IPS DF 6.9 (cell line): Measurements from ENCODE around the gene BMPER.

Experiments
- DNase-seq: peaks from one replicate; pipeline ENCODE4 v3.0.0-alpha.2; 2013; ENCODE audit warnings: low read depth, low spot score
- H3K27ac ChIP-seq: one replicate; pipeline ENCODE4 v1.5.1; 2013; ENCODE audit warnings: low read length, control low read depth
- H3K27me3 ChIP-seq: 2 replicates; pipeline ENCODE4 v1.6.1; 2013; ENCODE audit warnings: mild to moderate bottlenecking, low read length; ENCODE audit not compliant: control insufficient read depth, insufficient read depth
- H3K36me3 ChIP-seq: 2 replicates; pipeline ENCODE4 v1.6.1; 2013; ENCODE audit warnings: low read length; ENCODE audit not compliant: control insufficient read depth, insufficient read depth
- H3K4me1 ChIP-seq: 2 replicates; pipeline ENCODE4 v1.6.1; 2013; ENCODE audit warnings: low read length; ENCODE audit not compliant: control insufficient read depth, insufficient read depth
- H3K4me3 ChIP-seq: 2 replicates; pipeline ENCODE4 v1.5.1; 2013; ENCODE audit warnings: mild to moderate bottlenecking, low read length
- H3K9me3 ChIP-seq: 2 replicates; pipeline ENCODE4 v1.6.1; 2013; ENCODE audit warnings: low read length, inconsistent platforms; ENCODE audit not compliant: control insufficient read depth, insufficient read depth
- WGBS: extraction: QIAGEN DNeasy Blood & Tissue Kit; methylation state at CpG from one replicate; pipeline ENCODE4 v1.1.7; 2013; ENCODE audit warnings: mixed read lengths, missing lambda C conversion rate; ENCODE audit not compliant: insufficient read length, insufficient coverage; 5-methylcytosine and 5-hydroxymethylcytosine counted together

The BMPER gene

DNA sequence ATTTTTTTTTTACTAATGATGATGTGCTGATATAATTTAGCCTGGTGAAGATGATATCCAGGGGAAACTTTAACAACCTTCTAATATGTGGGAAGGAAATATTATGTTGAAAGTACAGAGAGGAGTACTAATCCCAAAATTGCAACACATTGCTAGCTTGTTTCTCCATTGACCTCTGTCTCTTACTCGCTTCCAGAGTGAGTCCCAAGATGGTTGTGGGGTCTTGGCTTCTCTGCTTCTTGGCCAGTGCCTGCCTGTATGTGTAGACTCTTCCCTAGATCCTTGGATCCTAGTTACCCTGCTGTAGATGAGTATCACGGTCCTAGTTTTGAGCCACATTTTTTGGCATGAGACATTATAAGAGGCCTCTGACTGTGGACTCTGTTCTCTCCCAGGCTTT, 17.5 kb downstream of the BMPER start:
- H3K27me3 ChIP-seq = no peaks in the 10 kb centered on the region
- DNase-seq = no peak
- H3K4me3 ChIP-seq = no peak overlapping the region
- H3K36me3 ChIP-seq = no peaks in the 10 kb centered on the region
- H3K4me1 ChIP-seq = peaks cover 1% of the 10 kb centered on the region
- no peak overlapping the region for H3K27ac ChIP-seq
- H3K9me3 ChIP-seq = no peaks in the 10 kb centered on the region
- no CpG with 5 or more reads among the region's 2 CpGs for WGBS

DNA sequence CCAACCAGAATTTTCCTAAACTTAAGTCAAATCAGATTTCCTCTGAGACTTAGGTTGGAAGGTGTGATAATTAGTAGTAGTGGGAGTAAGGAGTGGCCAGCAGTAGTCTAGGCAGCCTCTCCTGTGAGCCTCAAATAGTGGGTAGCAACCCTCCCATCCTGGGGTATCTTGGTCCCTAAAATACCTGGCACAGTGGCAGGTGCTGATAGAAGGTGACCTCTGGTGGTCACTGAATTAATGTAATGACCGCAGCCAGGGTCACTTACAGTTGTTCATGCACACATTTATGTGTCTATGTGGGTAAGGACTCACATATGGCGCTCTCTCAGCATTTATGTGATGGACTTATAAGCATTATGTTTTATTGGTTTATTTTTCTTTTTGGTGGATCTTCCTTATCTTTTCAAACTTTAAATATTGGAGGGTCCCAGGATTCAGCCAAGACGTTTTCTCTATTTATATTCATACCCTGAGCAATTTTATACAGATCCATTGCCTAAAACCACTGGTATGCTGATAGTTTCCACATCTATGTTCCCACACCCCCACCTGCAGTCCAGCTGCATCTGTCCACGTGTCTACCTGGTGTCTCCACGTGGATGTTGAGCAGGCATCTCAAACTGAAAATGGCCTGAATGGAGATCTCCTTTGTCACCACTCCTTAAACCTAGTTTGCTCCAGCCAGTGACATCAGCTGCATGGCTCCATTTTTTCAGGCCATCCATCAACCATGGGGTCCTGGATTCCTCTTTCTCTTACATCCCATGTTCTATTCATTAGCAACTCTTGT, 18.3 kb downstream of the BMPER start:
- H3K4me1 ChIP-seq = peaks cover 1% of the 10 kb centered on the region
- DNase-seq = no peak
- no peaks in the 10 kb centered on the region for H3K27me3 ChIP-seq
- H3K9me3 ChIP-seq = no peaks in the 10 kb centered on the region
- no CpG with 5 or more reads among the region's 5 CpGs for WGBS
- H3K27ac ChIP-seq = no peak overlapping the region
- H3K4me3 ChIP-seq = no peak overlapping the region
- H3K36me3 ChIP-seq = no peaks in the 10 kb centered on the region

DNA sequence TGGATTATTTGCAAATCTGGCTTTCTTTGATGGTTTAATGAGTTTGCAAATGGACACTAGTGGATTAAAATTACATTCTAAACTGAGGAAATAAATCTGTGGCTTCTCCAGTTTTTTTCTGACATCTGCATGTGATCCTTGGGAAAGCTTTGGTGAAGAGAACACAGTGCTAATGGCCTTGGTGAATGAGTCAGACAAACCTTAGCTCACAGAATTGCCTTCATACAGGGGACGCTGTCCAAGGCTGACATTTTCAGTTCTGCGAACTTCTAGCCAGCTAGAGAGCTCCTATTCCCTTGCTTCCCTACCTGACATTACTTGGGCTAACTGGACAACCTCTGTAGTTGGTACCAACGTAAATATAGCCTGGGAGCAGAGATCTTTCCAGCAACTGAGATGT, 21.2 kb downstream of the BMPER start:
- H3K9me3 ChIP-seq = no peaks in the 10 kb centered on the region
- no peaks in the 10 kb centered on the region; the same call in 1 of the 2 replicates for H3K4me1 ChIP-seq
- H3K4me3 ChIP-seq = no peak overlapping the region
- WGBS = no CpG with 5 or more reads among the region's 3 CpGs
- H3K36me3 ChIP-seq = no peaks in the 10 kb centered on the region
- DNase-seq = no peak
- H3K27ac ChIP-seq = no peak overlapping the region
- no peaks in the 10 kb centered on the region for H3K27me3 ChIP-seq

DNA sequence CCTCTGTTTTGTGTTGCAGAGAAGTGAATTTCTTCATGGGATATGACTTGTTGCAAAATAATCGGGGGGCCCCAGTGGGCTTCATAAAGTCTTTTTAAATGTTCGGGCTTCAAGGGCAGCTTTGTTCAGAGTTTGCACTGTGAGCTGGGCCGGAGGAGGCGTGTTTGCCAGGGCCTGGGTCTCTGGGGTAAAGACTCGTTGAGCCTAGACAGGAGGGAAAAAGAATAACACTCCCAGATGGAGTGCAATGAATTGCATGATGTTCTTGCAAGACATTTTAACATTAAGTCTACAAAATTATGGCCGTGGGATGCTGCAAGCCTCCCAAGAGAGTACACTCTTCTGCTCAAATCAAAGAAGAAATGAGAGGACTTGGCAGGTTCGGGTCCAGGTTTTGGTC, 23.6 kb downstream of the BMPER start:
- no CpG with 5 or more reads among the region's 7 CpGs for WGBS
- DNase-seq = no peak

DNA sequence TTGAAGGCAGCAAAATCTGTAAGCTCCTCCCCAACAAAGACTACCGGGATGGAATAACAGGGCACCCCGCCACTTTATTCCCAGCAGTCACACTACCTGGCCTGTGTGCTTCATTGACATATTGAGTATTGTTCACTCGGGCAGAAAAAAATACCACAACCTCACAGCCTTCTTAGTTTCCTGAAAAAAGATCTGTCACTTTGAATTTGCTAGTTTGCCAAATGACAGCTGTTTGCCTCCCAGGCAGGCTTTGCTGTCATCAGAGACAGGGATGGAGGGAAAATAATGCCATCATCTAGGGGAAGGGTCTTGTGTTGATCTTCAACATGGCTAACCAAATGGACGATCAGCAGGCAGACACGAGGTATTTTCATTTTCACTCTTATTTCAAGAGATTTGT, 26.9 kb downstream of the BMPER start:
- Histone ChIP-seq H3K9me3 (no peaks in the 10 kb centered on the region), H3K36me3 (no peaks in the 10 kb centered on the region), H3K4me1 (no peaks in the 10 kb centered on the region), H3K4me3 (no peak overlapping the region), H3K27me3 (no peaks in the 10 kb centered on the region), H3K27ac (no peak overlapping the region)
- DNase-seq = no peak
- no CpG with 5 or more reads among the region's 5 CpGs for WGBS

More for the DNA sequence above, 23.6 kb downstream of the BMPER start:
- H3K27me3 ChIP-seq = no peaks in the 10 kb centered on the region
- H3K4me3 ChIP-seq = no peak overlapping the region
- H3K9me3 ChIP-seq = no peaks in the 10 kb centered on the region
- no peaks in the 10 kb centered on the region for H3K36me3 ChIP-seq
- no peaks in the 10 kb centered on the region; the same call in 1 of the 2 replicates for H3K4me1 ChIP-seq
- H3K27ac ChIP-seq = no peak overlapping the region

DNA sequence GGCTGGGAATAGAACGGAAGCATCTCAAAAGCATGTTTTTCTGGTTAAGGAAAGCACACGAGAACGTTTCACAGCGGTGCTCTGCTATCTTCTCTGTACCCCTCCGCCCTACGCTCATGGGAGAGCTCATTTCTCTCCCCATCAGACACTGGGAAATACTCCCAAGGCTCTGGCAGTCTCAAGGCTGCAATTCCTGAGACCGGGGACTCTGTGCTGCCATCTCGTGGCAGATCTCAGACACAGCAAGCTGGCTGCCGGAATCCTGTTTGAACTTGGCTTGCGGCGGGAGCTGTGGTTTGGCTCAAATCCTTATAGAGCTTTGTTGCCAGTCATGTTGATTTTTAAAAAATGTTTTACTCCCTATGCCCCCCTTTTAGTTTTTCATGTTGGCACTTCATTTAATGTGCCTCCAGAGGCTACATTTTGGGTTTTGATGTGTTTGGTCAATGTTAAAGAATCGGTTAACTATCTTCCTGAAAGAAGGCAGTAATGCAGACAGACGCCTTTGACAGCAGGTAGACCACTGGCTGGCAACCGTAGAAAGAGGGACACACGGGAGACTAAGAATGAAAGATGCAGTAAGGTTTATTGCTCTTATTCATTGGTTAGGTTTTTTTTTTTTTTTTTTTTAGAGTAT, 27.6 kb downstream of the BMPER start:
- Histone ChIP-seq H3K36me3 (no peaks in the 10 kb centered on the region), H3K27ac (no peak overlapping the region), H3K4me1 (no peaks in the 10 kb centered on the region), H3K27me3 (no peaks in the 10 kb centered on the region), H3K9me3 (no peaks in the 10 kb centered on the region), H3K4me3 (no peak overlapping the region)
- no CpG with 5 or more reads among the region's 15 CpGs for WGBS
- DNase-seq = peak; percentile 77

DNA sequence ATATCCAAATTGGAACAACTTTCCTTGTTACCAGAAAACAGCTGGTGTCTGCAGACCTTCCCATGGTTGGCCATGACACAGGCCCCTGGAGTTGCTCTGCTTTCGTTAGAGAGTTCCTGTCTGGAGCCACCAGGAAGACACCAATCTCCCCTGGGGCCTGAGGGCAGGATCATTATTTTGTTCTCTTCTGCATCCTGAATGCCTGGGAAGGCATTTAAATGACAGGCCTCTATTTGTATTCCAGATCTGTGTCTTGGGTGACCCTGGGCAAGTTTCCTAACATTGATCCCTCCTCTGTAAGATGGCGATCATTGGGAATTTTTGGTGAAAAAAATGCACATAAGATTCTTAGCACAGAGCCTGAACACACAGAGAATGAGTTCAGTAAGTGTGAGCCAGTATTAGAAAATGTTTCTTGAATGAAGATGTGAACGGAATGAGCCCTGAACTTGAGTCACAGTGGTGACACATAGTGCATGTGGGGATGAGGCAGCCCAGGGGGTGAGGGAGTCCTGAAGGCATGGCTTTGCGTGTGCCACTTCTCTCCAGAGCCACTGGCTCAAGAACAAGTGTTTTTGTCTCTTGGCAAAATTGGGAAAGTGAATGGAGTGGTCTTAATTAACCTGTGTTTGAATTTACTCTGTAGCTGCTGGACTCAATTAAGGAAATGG, 28.4 kb downstream of the BMPER start:
- Histone ChIP-seq H3K4me3 (no peak overlapping the region), H3K36me3 (no peaks in the 10 kb centered on the region), H3K27me3 (no peaks in the 10 kb centered on the region), H3K4me1 (no peaks in the 10 kb centered on the region), H3K9me3 (no peaks in the 10 kb centered on the region), H3K27ac (no peak overlapping the region)
- DNase-seq = no peak
- no CpG with 5 or more reads among the region's 4 CpGs for WGBS

DNA sequence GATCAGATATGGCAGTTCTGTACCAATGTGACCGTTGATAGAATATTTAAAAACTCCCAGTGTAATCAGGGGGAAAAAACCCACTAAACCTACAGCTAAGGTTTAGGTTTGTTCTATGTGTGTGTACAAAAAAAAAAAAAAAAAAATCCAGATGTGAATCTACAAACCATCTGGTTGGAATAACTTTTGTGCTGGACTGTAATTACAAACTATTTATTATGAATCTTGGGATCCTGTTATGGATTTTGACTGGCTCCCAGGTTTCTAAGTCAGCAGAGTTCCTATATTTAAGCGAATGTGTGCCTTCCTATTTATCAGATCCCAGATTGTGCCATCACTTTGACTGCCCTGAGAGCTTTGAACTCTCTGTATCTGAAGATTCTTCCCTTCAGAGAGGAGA, 29.1 kb downstream of the BMPER start:
- Histone ChIP-seq H3K4me1 (no peaks in the 10 kb centered on the region), H3K27ac (no peak overlapping the region), H3K27me3 (no peaks in the 10 kb centered on the region), H3K9me3 (no peaks in the 10 kb centered on the region), H3K36me3 (no peaks in the 10 kb centered on the region), H3K4me3 (no peak overlapping the region)
- DNase-seq = no peak
- WGBS = no CpG with 5 or more reads among the region's 2 CpGs

DNA sequence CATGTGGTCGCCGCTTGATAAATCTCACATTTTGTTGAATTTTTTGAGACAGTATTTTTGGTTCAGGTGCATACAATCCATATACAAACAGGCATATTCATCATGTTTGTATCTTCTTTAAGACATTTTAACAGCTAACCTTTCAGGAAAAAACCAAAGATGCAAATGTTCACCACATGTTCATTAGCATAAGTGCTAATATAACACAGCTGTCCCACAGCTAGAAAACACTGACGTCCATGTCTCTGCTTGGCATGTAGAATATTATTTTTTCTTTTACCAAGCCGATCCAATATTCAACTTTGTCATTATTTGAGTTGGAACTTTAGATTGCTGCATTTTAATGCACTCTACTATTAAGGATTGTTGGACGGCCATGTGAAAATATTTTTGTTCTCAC, 31.2 kb downstream of the BMPER start:
- Histone ChIP-seq H3K9me3 (no peaks in the 10 kb centered on the region), H3K36me3 (no peaks in the 10 kb centered on the region), H3K4me3 (no peak overlapping the region), H3K27me3 (no peaks in the 10 kb centered on the region), H3K27ac (no peak overlapping the region), H3K4me1 (no peaks in the 10 kb centered on the region)
- whole genome bisulfite sequencing = no CpG with 5 or more reads among the region's 5 CpGs
- no peak for DNase-seq

DNA sequence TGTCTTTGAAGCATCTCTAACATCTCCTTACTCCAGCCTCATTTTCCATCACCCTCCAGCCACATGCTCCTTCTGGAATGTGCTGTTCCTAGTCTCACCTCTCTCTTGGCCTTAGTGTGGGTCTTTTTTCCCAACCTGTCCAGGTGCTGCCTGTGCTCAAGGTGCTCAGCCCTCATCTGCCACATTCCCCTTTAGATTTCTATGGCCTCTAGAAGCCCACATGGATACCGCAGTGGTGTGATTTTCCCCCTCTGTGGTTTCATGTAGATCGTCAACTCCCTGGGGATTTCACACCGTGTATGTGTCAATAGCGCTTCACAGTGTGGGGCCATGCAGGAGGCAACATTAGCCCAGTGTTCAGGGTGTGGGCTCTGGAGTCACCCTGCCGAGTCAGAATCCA, 32.5 kb downstream of the BMPER start:
- WGBS = no CpG with 5 or more reads among the region's 5 CpGs
- no peak for DNase-seq
- Histone ChIP-seq H3K4me1 (no peaks in the 10 kb centered on the region), H3K27ac (no peak overlapping the region), H3K9me3 (no peaks in the 10 kb centered on the region), H3K4me3 (no peak overlapping the region), H3K36me3 (no peaks in the 10 kb centered on the region), H3K27me3 (no peaks in the 10 kb centered on the region)
